BJ (cell line): ENCODE measurements around the gene ARVCF. TPM values are rescaled to one million over a fixed set of nuclear protein-coding genes. Genes with fewer than 3 reads are reported as not detected.

Source experiments
- CTCF ChIA-PET: fragments of 350-600 bp; formaldehyde crosslinking; extraction: SDS; loops from one replicate; lab custom pipeline; 2021; ENCODE audit warnings: antibody characterized with exemption, inconsistent platforms; lab: Yijun Ruan, JAX
- POLR2A ChIA-PET: fragments of 300-600 bp; sonication (Branson Sonifier 250); formaldehyde crosslinking; extraction: SDS; loops from one replicate; lab custom pipeline; 2021; ENCODE audit warnings: antibody characterized with exemption; lab: Charles Lee
- DNase-seq: peaks from one replicate; pipeline ENCODE4 v3.0.0-alpha.2; 2011; ENCODE audit warnings: low read depth
- H3K27me3 ChIP-seq: 2 replicates; pipeline ENCODE4 v1.6.0; 2011; ENCODE audit warnings: low read length; ENCODE audit not compliant: control insufficient read depth, insufficient read depth
- H3K36me3 ChIP-seq: 2 replicates; pipeline ENCODE4 v1.5.1; 2011; ENCODE audit warnings: low read length; ENCODE audit not compliant: control insufficient read depth, insufficient read depth
- H3K4me3 ChIP-seq: 2 replicates; pipeline ENCODE4 v1.5.1; 2011; ENCODE audit warnings: low read depth, mild to moderate bottlenecking, control low read depth, low read length
- polyA plus RNA-seq: library from polyadenylated mRNA; depleted of rRNA; stranded (reverse); fragments of >200 nt; gene quantifications from 2 replicates; pipeline ENCODE4 v1.2.3, GENCODE V29; 2011
- TF ChIP-seq, protein P1 (sequence below): IDR thresholded peaks from 2 replicates; pipeline ENCODE4 v1.5.1; 2011; ENCODE audit warnings: low read depth, mild to moderate bottlenecking, control low read depth, inconsistent platforms, low read length, moderate library complexity; ENCODE audit not compliant: insufficient read depth

The ARVCF gene
- polyA plus RNA-seq, 1 experiment = 3.8 TPM

DNA sequence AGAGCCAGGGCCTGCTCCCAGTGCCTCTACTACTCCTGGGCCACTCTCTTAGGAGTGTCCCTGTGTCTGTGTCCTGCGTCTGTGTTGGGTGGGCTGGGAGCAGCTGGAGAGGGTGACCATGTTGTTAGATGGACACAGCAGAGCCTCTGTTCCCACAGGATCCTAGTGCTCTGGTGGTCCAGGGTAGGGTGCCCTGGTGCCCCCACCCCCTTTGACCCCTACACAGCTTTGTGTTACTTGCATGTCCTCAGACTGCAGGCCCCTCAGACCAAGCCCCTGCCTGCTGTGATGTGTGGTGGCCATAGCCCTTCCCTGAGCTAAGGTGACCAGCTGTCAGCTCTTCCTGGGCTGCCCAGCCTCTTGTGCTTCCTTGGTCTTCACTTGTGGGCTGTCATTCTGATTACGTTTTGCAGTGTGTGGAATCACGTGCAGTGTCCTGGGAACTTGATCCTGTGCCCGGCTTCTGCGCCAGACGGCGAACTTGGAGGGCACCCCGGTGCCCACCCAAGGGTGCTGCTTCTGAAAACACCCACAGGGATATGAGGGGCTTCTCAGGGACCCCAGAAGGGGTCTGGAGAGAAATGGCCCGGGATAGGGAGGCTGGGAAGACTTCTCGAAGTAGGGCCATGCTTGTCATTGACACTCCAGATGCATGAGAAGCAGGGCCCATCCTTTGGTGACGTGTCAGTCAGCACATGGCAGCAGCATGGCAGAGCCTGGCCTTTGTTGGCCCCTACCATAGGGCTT is 5.8 kb upstream of the ARVCF start:
- POLR2A ChIA-PET = no interaction called here
- no peak for DNase-seq
- Histone ChIP-seq H3K36me3 (peaks cover 5% of the 10 kb centered on the region), H3K27me3 (peaks cover 1% of the 10 kb centered on the region; the same call in 1 of the 2 replicates), H3K4me3 (peak overlapping the region; percentile 97)
- CTCF ChIA-PET = interaction anchor here (0.5 to 2.0 kb wide), 6 partner anchors 9 to 69 kb away, joined by 3 to 5 read pairs (median 4); no protein-coding TSS in a partner anchor
- TF ChIP-seq, protein P1, sequence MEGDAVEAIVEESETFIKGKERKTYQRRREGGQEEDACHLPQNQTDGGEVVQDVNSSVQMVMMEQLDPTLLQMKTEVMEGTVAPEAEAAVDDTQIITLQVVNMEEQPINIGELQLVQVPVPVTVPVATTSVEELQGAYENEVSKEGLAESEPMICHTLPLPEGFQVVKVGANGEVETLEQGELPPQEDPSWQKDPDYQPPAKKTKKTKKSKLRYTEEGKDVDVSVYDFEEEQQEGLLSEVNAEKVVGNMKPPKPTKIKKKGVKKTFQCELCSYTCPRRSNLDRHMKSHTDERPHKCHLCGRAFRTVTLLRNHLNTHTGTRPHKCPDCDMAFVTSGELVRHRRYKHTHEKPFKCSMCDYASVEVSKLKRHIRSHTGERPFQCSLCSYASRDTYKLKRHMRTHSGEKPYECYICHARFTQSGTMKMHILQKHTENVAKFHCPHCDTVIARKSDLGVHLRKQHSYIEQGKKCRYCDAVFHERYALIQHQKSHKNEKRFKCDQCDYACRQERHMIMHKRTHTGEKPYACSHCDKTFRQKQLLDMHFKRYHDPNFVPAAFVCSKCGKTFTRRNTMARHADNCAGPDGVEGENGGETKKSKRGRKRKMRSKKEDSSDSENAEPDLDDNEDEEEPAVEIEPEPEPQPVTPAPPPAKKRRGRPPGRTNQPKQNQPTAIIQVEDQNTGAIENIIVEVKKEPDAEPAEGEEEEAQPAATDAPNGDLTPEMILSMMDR = no peak

DNA sequence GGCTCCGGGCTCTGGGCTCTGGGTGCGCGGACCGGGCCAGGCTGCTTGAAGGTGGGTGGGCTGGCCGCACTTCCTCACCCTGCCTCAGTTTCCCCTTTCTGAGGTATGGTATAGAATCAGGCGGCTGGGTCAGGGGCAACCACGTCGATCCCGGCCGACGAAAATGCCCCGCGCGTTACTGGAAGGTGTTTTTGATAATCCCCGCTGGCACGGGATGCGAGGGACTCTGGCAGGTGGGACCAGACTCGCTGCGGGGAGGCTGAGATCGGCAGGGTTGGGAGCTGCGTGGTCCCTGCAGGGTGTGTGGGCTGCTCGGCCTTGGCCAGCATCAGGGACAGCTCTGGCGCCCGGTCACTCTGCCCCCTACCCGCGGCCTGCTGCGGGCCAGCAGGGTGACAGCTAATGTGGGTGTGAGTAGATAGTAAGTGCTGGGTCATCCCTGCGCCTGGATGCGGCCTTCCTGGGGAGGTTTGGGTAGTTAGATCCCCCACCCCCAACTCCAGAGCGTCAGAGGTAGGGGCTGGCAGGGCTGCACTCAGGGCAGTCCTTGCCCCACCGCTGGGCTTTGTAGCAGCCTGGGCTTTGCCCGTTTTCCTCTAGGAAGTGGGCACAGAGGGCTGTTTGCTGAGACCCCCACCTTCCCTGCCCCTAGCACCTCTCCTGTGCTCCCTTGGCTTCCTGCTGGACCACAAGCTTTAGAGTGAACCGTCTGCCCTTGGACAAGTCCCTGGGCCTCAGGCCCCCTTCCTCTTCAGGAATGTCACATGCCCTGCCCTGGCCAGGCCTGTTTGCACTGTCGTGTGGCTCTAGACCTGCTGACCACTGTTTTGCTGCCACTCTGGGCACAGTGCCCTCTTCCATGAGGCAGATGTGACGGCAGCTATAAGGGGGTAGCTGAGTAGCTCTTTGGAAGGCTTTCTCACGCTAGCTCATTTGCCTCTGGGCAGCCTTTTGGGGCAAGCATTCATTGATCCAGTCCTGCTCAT is 4.9 kb upstream of the ARVCF start:
- ChIA-PET POLR2A (no interaction called here), CTCF (interaction anchor here (0.9 to 2.0 kb wide), 9 partner anchors 8 to 291 kb away, joined by 3 to 5 read pairs (median 5); no protein-coding TSS in a partner anchor)
- Histone ChIP-seq H3K4me3 (peak overlapping the region; percentile 97), H3K27me3 (peaks cover 1% of the 10 kb centered on the region; the same call in 1 of the 2 replicates), H3K36me3 (peaks cover 4% of the 10 kb centered on the region)
- TF ChIP-seq, protein P1 = peak; percentile 27; the same call in 1 of the 2 replicates
- DNase-seq = peak; percentile 10

DNA sequence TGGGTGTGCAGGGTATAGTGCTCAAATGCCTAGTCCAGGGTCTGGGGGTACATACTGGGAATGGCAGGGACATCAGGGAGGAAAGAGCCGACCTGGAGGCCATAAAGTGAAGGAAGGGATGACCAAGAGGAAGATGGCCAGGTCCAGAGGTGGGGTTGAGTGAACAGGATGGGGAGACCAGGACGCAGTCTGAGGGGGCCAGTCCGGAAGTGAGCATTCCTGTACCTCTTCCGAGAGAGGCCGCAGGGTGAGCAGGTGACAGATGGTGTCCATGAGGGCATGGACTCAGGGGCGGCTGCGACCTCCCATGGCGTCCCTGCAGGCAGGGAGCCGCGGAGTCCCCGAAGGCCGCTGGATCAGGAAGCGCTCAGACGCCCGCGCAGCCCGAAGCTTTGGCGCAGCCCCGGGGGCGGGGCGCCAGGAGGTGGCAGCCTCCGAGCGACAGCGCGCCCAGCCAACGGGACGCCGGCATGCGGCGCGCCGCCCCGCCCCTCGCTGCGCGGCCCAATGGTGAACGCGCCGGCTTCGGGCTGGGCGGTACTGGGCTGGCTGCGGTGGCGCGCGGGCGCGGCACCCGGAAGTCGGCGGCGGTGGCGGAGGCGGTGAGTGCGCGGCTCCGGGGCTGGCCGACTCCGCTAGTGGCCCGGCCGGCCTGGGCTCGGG is 4.0 kb upstream of the ARVCF start, which contains the start of gene TANGO2:
Gene TANGO2, plus strand, starts transcription at position 578 of the 663 bp plus-strand sequence. CDS start 15,689 bp downstream, outside the sequence.
- peak within 1 kb of the TSS; percentile 97 for H3K4me3 ChIP-seq
- TF ChIP-seq, protein P1 = no peak
- ChIA-PET POLR2A (interaction anchor here (0.6 kb wide), 1 partner anchor 37 kb away, joined by 5 read pairs; no protein-coding TSS in a partner anchor), CTCF (interaction anchor here (0.9 to 1.8 kb wide), 4 partner anchors 17 to 290 kb away, joined by 3 to 5 read pairs (median 4); no protein-coding TSS in a partner anchor)
- H3K36me3 ChIP-seq = peaks cover 4% of the 10 kb centered on the region
- H3K27me3 ChIP-seq = peaks cover 1% of the 10 kb centered on the region; the same call in 1 of the 2 replicates
- peak; percentile 50 for DNase-seq

DNA sequence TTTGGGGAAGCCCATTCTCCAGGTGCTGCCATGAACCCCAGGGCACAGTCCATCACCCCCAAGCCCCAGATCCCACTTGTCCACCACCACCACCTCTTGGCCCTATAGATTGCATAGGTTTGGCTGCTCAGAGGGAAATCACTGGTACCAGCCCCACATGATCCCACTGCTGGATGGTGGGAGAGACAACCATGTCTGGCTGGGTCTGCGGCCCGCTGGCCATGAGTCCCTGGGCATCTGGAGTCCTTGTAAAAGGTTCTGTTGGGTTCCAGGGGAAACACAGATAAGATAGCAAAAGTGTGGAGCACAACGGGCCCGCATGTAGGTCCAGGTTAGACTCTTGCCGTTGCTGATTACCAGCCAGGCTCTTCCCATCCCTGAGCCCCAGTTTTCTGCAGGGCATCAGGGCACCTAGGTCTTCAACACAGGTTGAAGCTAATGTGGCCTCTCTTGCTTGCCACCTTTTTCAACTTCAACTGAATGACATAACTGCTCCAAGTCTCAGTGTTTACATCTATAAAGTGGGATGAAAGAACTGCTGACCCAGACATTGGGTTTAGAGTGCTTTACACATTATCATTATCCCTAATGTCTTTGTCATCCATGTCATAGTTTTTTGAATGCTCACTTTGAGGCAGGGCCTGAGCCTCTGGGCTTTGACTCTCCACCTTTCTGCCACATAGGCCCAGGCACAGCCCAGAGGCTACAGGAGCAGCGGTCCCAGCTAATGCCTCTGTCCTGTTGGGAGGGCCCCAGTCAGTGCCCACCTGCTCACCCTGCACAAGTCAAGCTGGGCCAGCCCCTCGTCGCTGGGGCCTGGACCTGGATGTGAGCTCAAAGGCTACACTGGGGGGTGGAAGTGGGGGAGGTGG is 3.3 kb upstream of the ARVCF start:
- POLR2A ChIA-PET = interaction anchor here (0.6 kb wide), 1 partner anchor 38 kb away, joined by 5 read pairs; no protein-coding TSS in a partner anchor
- DNase-seq = no peak
- Histone ChIP-seq H3K36me3 (peaks cover 3% of the 10 kb centered on the region), H3K27me3 (peaks cover 5% of the 10 kb centered on the region), H3K4me3 (no peak overlapping the region; the same call in 1 of the 2 replicates)
- CTCF ChIA-PET = interaction anchor here (0.9 to 1.8 kb wide), 5 partner anchors 9 to 289 kb away, joined by 3 to 5 read pairs (median 4); no protein-coding TSS in a partner anchor
- TF ChIP-seq, protein P1 = no peak
